T-helper 17 cell (primary cell): Measurements from ENCODE around the gene RENBP. TPM values are rescaled to one million over a fixed set of nuclear protein-coding genes. Genes with fewer than 3 reads are reported as not detected.
"Not testable (repeated sequence)": the region's sequence is repeated elsewhere in the genome, so short reads cannot be mapped to it uniquely, and the experiment has no call there.

Source experiments
- ATAC-seq: fragments of 150-1000 bp; cut with Tn5 transposase; 2 replicates; pipeline ENCODE4 v1.10.0; 2021; ENCODE audit warnings: mild to moderate bottlenecking, moderate library complexity
- DNase-seq, 3 donors: peaks; one replicate each; pipeline versions ENCODE4 v3.0.0 to v3.0.0-alpha.2; 2020 to 2021
- H3K9me3 ChIP-seq: one replicate; pipeline ENCODE4 v1.7.0; 2013; ENCODE audit warnings: low read length, mild to moderate bottlenecking; ENCODE audit not compliant: control insufficient read depth, poor library complexity, severe bottlenecking
- H3K27ac Mint-ChIP-seq: one replicate; pipeline ENCODE4 v1.8.0; 2022; ENCODE audit warnings: mild to moderate bottlenecking, moderate library complexity, mixed read lengths
- H3K27me3 Mint-ChIP-seq: one replicate; pipeline ENCODE4 v1.8.0; 2022; ENCODE audit warnings: mixed read lengths
- H3K36me3 Mint-ChIP-seq: one replicate; pipeline ENCODE4 v1.8.0; 2022; ENCODE audit warnings: low read depth, mixed read lengths
- H3K4me1 Mint-ChIP-seq: one replicate; pipeline ENCODE4 v1.8.0; 2022; ENCODE audit warnings: mild to moderate bottlenecking, mixed read lengths
- H3K4me3 Mint-ChIP-seq: one replicate; pipeline ENCODE4 v1.8.0; 2022; ENCODE audit warnings: mild to moderate bottlenecking, moderate library complexity, mixed read lengths
- total RNA-seq, 4 donors: library from RNA in 2 of 4; stranded (reverse) in 2 of 4; gene quantifications; one replicate each; pipeline ENCODE4 v1.2.3 and lab custom pipeline; 2022 to 2026

Gene RENBP
- total RNA-seq: 10 to 100 TPM in 1 of 2 donors, 1 to 10 TPM in 1; 8.8 to 11.5 TPM
- 6.4 to 8.2 reads per million in 2 donors for total RNA-seq (lab: John Stamatoyannopoulos, UW)

DNA sequence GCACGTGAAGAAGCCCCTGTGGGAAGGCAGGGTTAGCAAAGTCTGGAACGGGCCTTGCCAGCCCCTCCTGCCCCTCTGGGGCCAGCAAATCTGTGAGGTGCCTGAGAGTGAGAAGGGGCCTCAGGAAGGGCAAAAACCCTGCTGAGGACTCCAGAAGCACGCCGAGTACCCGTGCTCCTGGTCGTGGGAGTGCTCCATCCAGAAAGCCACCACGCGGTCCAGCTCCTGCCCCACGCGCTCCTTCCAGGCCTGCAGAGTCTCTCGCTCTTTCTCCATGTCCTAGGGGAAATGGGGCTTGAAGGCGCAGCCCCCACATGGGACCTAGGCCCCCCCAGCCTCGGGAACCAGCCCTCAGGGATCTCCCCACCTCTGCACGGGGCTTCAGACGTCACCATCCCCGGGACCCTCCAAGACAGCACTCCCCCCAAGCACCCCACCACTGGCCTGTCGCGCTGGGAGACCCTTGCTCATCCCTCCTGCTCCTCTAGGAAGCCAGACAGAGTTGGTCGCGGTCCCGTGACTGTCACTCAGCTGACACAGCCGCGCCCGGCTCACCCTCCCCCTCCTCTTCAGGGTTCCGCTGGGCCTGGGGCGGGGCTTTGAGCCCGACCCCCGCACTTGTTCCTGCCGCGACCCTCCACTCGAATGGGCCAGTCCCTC lies at the start of gene RENBP:
TSS of gene RENBP (minus strand) at position 504 of the 660 bp plus-strand sequence. CDS start at position 471, 33 bp downstream.
- Mint-ChIP-seq H3K36me3 (no peaks in the 10 kb centered on the region), H3K4me1 (peaks cover 8% of the 10 kb centered on the region), H3K27me3 (no peaks in the 10 kb centered on the region), H3K4me3 (peak within 1 kb of the TSS; percentile 87), H3K27ac (peak within 1 kb of the TSS; percentile 56)
- DNase-seq: peak in 1 of 3 donors; percentile 25
- H3K9me3 ChIP-seq: no peaks in the 10 kb centered on the region
- ATAC-seq: peak; percentile 53

DNA sequence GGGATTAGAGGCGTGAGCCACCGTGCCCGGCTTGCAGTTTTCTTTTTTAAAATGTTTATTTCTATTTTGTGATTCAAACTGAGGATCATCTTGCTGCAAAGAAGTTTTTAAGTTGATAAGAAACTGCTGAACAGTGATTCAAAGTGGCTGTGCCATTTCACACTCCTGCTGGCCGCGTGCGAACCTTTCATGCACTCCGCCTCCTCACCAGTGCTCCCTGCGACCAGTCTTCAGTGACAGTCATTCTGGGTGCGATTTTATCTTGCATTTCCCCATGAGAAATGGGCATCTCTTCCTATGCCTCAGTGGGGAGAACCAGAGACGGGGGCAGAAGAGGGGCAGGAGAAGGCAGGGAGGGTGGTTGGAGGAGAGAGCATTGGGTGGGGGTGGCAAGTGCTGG lies 49.5 kb upstream of the RENBP start:
- ATAC-seq (no peak), DNase-seq (no peak)
- H3K9me3 ChIP-seq: no peaks in the 10 kb centered on the region
- H3K4me1 Mint-ChIP-seq: peaks cover 10% of the 10 kb centered on the region
- H3K27me3 Mint-ChIP-seq: no peaks in the 10 kb centered on the region
- no peaks in the 10 kb centered on the region for H3K36me3 Mint-ChIP-seq
- H3K27ac Mint-ChIP-seq: no peak overlapping the region
- H3K4me3 Mint-ChIP-seq: no peak overlapping the region

DNA sequence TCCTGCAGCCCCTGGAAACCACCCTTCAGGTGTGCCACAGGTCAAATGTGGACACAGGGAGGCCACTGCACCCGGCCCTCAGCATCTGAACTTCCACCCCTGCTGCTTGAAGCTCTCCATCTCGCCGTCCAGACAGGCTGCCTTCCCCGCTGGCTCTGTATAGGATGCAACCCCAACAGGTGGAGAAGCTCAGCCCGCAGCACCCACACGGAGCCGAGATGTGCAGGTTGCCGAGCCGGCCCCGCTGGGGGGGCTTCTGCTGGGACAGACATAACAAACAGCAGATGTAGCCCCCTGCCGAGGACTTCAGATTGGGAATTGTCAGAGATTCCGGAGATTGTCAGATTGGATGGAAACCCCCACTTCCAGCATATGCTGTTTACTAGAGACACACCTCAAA lies 48.6 kb upstream of the RENBP start:
- Mint-ChIP-seq H3K27ac (no peak overlapping the region), H3K4me1 (peaks cover 10% of the 10 kb centered on the region), H3K27me3 (no peaks in the 10 kb centered on the region), H3K36me3 (no peaks in the 10 kb centered on the region), H3K4me3 (no peak overlapping the region)
- H3K9me3 ChIP-seq: no peaks in the 10 kb centered on the region
- no peak for DNase-seq
- ATAC-seq: no peak

DNA sequence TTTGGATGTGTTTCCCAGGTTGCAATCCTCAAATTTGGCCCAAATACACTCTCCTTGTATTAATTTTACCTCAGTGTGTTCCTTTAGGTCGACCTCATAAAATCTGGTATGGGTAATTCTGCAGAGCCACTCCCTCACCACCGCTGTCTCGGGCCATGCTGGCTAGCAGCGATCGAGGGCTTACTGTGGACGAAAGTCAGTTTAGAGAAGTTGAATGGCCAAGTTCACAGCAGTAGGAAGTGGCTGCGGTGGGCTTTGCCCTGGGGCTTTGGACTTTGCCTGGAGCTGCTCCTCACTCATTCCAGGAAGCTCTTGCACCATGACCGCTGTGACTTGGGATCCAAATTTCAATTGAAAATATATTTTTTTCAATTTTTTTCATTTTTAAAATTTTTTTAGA lies 47.7 kb upstream of the RENBP start:
- Mint-ChIP-seq H3K4me1 (peaks cover 10% of the 10 kb centered on the region), H3K36me3 (no peaks in the 10 kb centered on the region), H3K27me3 (no peaks in the 10 kb centered on the region), H3K27ac (no peak overlapping the region), H3K4me3 (no peak overlapping the region)
- ATAC-seq (no peak), DNase-seq (no peak)
- H3K9me3 ChIP-seq: no peaks in the 10 kb centered on the region

DNA sequence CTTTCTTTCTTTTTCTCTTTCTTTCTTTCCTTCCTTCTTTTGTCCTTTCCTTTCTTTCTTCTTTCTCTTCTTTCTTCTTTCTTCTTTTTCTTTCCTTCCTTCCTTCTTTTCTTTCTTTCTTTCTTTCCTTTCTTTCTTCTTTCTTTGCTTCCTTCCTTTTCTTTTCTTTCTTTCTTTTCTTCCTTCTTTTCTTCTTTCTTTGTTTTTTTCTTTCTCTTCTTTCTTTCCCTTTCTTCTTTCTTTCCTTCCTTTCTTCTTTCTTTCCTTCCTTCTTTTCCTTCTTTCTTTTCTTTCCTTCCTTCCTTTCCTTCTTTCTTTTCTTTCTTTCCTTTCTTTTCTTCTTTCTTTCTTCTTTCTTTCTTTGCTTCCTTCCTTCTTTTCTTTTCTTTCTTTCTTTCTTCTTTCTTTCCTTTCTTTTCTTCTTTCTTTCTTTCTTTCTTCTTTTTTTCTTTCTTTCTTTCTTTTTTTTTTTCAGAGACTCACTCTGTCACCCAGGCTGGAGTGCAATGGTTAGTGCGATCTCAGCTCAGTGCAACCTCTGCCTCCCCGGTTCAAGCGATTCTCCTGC lies 46.7 kb upstream of the RENBP start:
- H3K27ac Mint-ChIP-seq: no peak overlapping the region
- H3K27me3 Mint-ChIP-seq: no peaks in the 10 kb centered on the region
- no peak overlapping the region for H3K4me3 Mint-ChIP-seq
- ATAC-seq: no peak
- DNase-seq: no peak
- peaks cover 10% of the 10 kb centered on the region for H3K4me1 Mint-ChIP-seq
- no peaks in the 10 kb centered on the region for H3K9me3 ChIP-seq
- no peaks in the 10 kb centered on the region for H3K36me3 Mint-ChIP-seq

DNA sequence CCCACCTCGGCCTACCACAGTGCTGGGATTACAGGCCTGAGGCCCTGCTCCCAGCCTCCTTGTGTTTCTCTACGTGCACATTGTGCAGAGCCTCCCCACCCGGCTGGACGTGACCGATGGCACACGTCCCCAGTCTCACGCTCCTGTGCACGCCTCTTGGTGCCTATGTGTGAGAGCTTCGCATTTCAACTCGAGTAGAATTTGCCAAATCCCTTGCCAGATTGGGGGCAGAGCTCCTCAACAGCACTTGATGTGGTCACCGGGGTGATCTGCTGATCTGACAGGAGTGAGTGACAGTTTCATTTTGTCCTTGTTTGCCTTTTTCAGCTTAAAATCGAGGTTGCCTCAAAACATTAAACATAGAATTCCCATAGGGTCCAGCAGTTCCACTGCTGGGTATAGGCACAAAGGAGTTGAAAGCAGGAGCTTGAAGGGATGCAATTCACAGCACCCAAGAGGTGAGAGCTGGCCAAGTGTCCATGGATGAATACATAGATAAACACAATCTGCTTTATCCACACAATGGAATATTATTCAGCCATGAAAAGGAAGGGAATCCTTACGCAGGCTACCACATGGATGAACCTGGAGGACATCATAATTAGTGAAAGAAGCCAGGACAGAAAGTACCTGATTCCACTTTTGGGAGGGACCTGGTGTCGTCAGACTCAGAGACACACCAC lies 45.7 kb upstream of the RENBP start:
- no peaks in the 10 kb centered on the region for H3K9me3 ChIP-seq
- Mint-ChIP-seq H3K27ac (peak overlapping the region; percentile 92), H3K4me3 (peak overlapping the region; percentile 75), H3K36me3 (no peaks in the 10 kb centered on the region), H3K27me3 (no peaks in the 10 kb centered on the region), H3K4me1 (peaks cover 14% of the 10 kb centered on the region)
- DNase-seq (no peak), ATAC-seq (peak; percentile 40)

DNA sequence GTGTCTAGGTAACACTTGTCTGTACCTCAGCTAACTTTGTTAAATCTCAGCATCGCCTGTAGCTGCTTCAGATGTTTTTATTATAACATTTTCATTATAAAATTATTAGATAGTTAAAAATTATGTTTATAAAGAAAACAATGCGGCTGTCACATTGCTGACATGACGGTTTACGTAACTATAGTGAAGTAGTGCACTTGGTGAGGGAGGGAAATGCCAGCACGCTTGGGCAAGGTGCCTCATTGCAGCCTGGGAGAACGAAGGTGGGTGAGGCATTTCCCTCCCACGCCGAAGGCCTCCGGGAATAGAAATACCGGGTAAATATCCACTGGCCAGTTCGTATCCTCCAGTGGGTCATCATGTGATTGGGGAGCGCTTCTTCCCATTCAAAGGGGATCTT lies 44.0 kb upstream of the RENBP start:
- peaks cover 19% of the 10 kb centered on the region for H3K4me1 Mint-ChIP-seq
- ATAC-seq (no peak), DNase-seq (no peak)
- no peak overlapping the region for H3K4me3 Mint-ChIP-seq
- no peak overlapping the region for H3K27ac Mint-ChIP-seq
- H3K9me3 ChIP-seq: no peaks in the 10 kb centered on the region
- H3K27me3 Mint-ChIP-seq: no peaks in the 10 kb centered on the region
- H3K36me3 Mint-ChIP-seq: no peaks in the 10 kb centered on the region

DNA sequence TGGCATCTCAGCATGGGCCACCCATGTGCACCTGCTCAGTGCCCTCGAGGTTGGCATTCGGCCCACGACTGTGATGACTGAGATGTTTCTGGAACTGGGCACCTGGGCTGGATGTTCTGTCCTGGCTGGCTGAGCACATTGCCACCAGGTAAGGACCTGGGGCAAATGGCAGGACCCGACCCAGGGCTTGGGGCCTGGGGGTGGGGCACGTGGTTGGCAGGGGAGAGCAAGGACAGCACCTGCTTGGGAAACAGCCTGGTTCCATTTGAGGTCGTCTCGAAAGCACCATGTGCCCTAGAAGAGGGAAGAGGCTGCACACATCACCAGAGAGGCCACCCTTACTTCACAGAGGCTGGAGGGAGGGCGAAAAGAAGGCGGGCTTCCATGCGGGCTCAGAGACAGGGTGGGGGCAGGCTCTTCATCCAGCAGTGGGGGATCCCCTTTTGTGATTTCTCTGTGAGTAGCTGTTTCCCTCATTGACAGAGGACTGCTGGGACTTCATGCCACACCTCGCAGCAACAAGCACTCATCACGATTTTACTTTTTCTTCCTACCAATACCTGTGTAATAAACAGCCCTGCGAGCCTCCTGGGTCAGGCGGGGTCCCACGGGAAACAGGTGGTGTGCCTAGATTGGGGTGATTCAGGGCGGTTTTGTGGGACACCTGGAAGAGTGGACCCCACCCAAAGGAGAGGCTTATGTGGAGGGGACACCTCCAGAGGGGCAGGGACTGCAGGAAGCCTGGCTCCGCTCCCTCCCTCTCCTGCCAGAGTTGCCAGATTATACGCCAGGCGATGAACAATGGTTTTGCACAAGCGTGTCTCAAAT lies 40.1 kb upstream of the RENBP start:
- ATAC-seq (peak; percentile 69), DNase-seq (peak in 1 of 3 donors; percentile 36)
- peaks cover 24% of the 10 kb centered on the region for H3K4me1 Mint-ChIP-seq
- no peaks in the 10 kb centered on the region for H3K9me3 ChIP-seq
- no peaks in the 10 kb centered on the region for H3K27me3 Mint-ChIP-seq
- H3K27ac Mint-ChIP-seq: peak overlapping the region; percentile 89
- no peaks in the 10 kb centered on the region for H3K36me3 Mint-ChIP-seq
- H3K4me3 Mint-ChIP-seq: peak overlapping the region; percentile 87

DNA sequence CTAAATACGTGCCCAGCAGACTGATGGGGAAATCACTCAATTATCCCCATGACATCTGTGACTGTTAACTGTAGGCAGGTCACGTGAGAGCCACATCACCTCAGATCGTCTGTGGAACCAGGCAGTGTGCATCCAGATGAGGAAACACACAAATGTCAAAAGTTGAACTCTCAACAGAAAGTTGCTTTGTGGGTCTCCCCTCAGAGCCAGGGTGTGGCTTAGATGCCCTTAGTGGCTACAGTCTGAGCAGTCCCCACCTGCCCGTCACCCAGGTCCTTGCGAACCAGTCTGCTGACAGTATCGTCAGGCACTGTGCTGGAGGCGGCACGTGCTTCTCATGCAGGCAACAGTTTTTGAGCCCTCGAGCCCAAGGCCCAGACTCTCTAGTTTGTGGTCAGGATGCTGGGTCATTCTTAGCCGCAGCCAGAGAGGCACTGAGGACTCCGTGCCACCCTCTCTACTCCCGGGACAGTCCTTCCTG lies 38.9 kb upstream of the RENBP start:
- Mint-ChIP-seq H3K4me3 (peak overlapping the region; percentile 83), H3K36me3 (no peaks in the 10 kb centered on the region), H3K27ac (peak overlapping the region; percentile 93), H3K4me1 (peaks cover 24% of the 10 kb centered on the region), H3K27me3 (no peaks in the 10 kb centered on the region)
- ATAC-seq (no peak), DNase-seq (no peak)
- no peaks in the 10 kb centered on the region for H3K9me3 ChIP-seq

DNA sequence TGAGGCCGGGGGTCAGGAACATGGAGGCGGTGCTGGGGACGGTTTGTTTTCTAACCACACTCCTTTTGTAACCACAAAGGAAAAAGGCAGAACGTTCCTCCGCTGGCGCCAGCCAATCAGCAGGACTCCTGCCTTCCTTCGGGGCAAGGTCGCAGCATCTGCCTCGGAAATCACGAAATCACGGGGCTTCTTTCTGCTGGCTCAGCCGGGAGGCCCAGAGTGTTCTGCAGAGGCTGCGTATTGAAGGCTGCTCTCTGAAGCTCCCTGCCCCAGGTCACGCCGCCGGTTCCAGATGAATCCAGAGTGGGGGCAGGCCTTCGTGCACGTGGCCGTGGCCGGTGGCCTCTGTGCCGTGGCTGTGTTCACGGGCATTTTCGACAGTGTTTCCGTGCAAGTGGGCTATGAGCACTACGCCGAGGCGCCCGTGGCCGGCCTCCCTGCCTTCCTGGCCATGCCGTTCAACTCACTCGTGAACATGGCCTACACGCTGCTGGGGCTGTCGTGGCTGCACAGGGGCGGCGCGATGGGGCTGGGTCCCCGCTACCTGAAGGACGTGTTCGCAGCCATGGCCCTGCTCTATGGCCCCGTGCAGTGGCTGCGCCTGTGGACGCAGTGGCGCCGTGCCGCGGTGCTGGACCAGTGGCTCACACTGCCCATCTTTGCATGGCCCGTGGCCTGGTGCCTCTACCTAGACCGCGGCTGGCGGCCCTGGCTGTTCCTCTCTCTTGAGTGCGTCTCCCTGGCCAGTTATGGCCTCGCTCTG lies 37.5 kb upstream of the RENBP start:
- no peaks in the 10 kb centered on the region for H3K9me3 ChIP-seq
- DNase-seq (peak; percentile 32 to 53 (median 41)), ATAC-seq (peak; percentile 59)
- peak overlapping the region; percentile 93 for H3K27ac Mint-ChIP-seq
- H3K36me3 Mint-ChIP-seq: no peaks in the 10 kb centered on the region
- no peaks in the 10 kb centered on the region for H3K27me3 Mint-ChIP-seq
- peak overlapping the region; percentile 83 for H3K4me3 Mint-ChIP-seq
- peaks cover 24% of the 10 kb centered on the region for H3K4me1 Mint-ChIP-seq

DNA sequence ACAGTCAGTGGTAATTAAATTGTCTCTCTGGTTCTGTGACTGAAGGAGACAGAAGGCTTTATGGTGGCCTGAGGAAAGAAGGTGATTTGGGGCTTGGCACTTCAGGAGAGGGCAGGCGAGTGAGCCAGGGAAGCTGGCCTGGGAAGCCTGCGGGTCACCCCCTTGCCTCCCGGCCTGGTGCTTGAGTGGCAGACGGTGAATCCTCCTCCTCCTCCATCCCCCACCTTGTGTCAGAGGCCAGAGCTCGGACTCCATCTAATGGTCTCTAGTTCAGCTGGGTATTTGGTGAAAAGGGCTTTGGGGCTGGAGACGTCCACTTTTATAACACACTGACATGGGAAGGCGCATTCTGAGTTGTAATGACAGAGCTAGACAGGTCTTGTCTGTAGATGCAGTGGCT lies 36.8 kb upstream of the RENBP start:
- no peak for DNase-seq
- Mint-ChIP-seq H3K4me1 (peaks cover 24% of the 10 kb centered on the region), H3K4me3 (peak overlapping the region; percentile 83), H3K27ac (peak overlapping the region; percentile 93), H3K27me3 (no peaks in the 10 kb centered on the region), H3K36me3 (no peaks in the 10 kb centered on the region)
- ATAC-seq: no peak
- H3K9me3 ChIP-seq: no peaks in the 10 kb centered on the region

DNA sequence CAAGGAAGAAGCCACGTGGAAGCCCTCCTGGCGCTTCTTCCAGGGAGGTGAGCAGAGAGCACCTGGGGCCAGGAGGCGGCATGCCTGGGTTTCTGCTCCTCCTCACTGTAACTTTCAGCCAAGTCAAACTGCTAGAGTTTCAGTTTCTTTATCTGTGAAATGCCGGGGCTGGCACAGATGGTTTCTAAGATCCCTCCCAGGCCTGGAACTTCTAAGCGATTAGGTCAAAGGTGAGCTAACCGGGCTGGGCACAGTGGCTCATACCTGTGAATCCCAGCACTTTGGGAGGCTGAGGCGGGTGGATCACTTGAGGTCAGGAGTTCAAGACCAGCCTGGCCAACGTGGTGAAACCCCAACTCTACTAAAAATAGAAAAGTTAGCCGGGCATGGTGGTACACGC lies 36.0 kb upstream of the RENBP start:
- peak overlapping the region; percentile 93 for H3K27ac Mint-ChIP-seq
- H3K4me3 Mint-ChIP-seq: peak overlapping the region; percentile 85
- H3K27me3 Mint-ChIP-seq, H3K9me3 ChIP-seq, H3K36me3 Mint-ChIP-seq, DNase-seq: not testable (repeated sequence)
- ATAC-seq: peak; percentile 55
- H3K4me1 Mint-ChIP-seq: peaks cover 24% of the 10 kb centered on the region
